Measurements from ENCODE around the gene VSIG8. TPM values are rescaled to one million over a fixed set of nuclear protein-coding genes. Genes with fewer than 3 reads are reported as not detected.

Gene VSIG8
- total RNA-seq, 2 experiments from 2014 or later, result not detected

DNA sequence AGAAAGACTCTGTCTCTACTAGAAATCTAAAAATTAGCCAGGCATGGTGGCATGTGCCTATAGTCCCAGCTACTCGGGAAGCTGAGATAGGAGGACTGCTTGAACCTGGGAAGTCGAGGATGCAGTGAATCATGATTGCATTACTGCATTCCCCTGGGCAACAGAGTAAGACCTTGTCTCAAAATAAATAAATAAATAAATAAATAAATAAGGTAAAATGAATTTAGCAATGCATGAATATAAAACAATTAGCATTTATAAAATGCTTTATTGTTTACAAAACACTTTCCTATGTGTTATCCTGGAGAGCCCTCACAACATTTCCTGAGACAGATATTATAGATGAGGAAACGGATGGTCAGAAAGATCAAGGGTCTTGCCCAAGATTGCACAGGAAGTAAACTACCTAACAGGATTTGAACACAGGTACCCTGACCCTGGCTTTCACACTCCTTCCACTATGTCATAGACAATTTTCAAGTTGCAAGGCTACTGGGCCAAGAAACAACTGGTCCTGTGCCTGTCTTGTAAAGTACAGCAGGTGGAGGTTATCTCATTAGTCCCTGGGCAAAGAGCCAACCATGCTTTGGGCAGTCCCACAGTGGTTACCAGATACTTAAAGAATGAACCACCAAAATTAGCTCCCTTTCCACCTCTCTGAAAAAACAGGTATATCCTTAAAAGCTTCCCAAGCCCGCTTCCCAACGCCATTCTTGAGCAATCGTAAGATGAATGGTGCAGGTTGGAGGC, 15.4 kb upstream of the VSIG8 start:
- H3K36me3 Mint-ChIP-seq (ENCODE audit: low read depth), result no peaks in the 10 kb centered on the region
- no peak for DNase-seq
- intact Hi-C loops (cut with DNase I, micrococcal nuclease), result no loop called here
- no peak overlapping the region for H3K27ac ChIP-seq (ENCODE audit: low read depth in 1 of 2, low read length in 2 of 2)
- no peak overlapping the region for H3K27ac Mint-ChIP-seq
- no peaks in the 10 kb centered on the region for H3K36me3 ChIP-seq (ENCODE audit: insufficient read depth, low read length)
- H3K4me1 ChIP-seq (ENCODE audit: insufficient read depth, low read length), result peaks cover 6% of the 10 kb centered on the region
- POLR2A ChIA-PET, result no interaction called here
- H3K9me3 ChIP-seq (ENCODE audit: control insufficient read depth in 1 of 2, insufficient read depth in 1 of 2, low read length in 2 of 2), result no peaks in the 10 kb centered on the region
- TF ChIP-seq, protein P1, sequence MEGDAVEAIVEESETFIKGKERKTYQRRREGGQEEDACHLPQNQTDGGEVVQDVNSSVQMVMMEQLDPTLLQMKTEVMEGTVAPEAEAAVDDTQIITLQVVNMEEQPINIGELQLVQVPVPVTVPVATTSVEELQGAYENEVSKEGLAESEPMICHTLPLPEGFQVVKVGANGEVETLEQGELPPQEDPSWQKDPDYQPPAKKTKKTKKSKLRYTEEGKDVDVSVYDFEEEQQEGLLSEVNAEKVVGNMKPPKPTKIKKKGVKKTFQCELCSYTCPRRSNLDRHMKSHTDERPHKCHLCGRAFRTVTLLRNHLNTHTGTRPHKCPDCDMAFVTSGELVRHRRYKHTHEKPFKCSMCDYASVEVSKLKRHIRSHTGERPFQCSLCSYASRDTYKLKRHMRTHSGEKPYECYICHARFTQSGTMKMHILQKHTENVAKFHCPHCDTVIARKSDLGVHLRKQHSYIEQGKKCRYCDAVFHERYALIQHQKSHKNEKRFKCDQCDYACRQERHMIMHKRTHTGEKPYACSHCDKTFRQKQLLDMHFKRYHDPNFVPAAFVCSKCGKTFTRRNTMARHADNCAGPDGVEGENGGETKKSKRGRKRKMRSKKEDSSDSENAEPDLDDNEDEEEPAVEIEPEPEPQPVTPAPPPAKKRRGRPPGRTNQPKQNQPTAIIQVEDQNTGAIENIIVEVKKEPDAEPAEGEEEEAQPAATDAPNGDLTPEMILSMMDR (IDR thresholded peaks at IDR 0.05), result no peak
- H3K4me3 Mint-ChIP-seq, result no peak overlapping the region
- H3K27me3 Mint-ChIP-seq, result no peaks in the 10 kb centered on the region
- H3K27me3 ChIP-seq (ENCODE audit: control insufficient read depth in 1 of 2, insufficient read depth in 2 of 2, low read length in 2 of 2), result no peaks in the 10 kb centered on the region
- H3K4me3 ChIP-seq (ENCODE audit: low read length), result no peak overlapping the region
- no peaks in the 10 kb centered on the region for H3K9me3 Mint-ChIP-seq
- ATAC-seq (ENCODE audit: poor library complexity), result no peak
- no peaks in the 10 kb centered on the region for H3K4me1 Mint-ChIP-seq (ENCODE audit: low read depth)
- CTCF ChIA-PET, result no interaction called here

DNA sequence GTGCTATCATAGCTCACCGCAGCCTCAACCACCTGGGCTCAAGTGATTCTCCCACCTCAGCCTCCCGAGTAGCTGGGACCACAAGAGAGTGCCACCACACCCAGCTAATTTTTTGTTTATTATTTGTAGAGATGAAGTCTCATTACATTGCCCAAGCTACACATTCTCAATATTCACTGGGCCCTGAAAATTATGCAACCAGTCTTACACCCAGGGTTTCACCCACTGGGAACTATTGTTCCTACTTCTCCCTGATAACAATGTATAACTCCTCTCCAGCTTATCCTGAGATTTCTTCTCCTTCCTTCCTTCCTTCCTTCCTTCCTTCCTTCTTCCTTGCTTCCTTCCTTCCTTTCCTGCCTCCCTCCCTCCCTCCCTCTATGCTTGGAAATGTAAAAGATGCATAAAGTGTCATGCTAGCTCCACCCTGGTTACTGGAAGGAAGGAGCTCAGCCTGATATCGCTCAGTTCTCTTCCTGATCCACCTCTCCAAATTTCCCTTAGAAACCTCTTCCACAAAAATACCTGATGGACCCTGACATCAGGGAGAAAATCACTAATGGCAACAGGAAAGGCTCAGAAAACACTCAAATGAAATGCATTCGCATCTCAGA, 11.2 kb upstream of the VSIG8 start:
- H3K27ac ChIP-seq (ENCODE audit: low read depth in 1 of 2, low read length in 2 of 2), result no peak overlapping the region
- intact Hi-C loops (cut with DNase I, micrococcal nuclease), result no loop called here
- Mint-ChIP-seq H3K27ac (no peak overlapping the region), H3K4me3 (no peak overlapping the region), H3K4me1 (ENCODE audit: low read depth) (no peaks in the 10 kb centered on the region), H3K27me3 (peaks cover 3% of the 10 kb centered on the region), H3K36me3 (ENCODE audit: low read depth) (no peaks in the 10 kb centered on the region), H3K9me3 (no peaks in the 10 kb centered on the region)
- POLR2A ChIA-PET, result no interaction called here
- H3K4me1 ChIP-seq (ENCODE audit: insufficient read depth, low read length), result no peaks in the 10 kb centered on the region
- ATAC-seq (ENCODE audit: poor library complexity) (no peak), DNase-seq (no peak)
- H3K27me3 ChIP-seq (ENCODE audit: control insufficient read depth in 1 of 2, insufficient read depth in 2 of 2, low read length in 2 of 2), result no peaks in the 10 kb centered on the region
- TF ChIP-seq, protein P1 (IDR thresholded peaks at IDR 0.05), result no peak
- no peaks in the 10 kb centered on the region for H3K9me3 ChIP-seq (ENCODE audit: control insufficient read depth in 1 of 2, insufficient read depth in 1 of 2, low read length in 2 of 2)
- H3K4me3 ChIP-seq (ENCODE audit: low read length), result no peak overlapping the region
- H3K36me3 ChIP-seq (ENCODE audit: insufficient read depth, low read length), result no peaks in the 10 kb centered on the region
- CTCF ChIA-PET, result interaction anchor here (1.5 kb wide), 1 partner anchor 13 kb away, joined by 3 read pairs; no protein-coding TSS in a partner anchor

DNA sequence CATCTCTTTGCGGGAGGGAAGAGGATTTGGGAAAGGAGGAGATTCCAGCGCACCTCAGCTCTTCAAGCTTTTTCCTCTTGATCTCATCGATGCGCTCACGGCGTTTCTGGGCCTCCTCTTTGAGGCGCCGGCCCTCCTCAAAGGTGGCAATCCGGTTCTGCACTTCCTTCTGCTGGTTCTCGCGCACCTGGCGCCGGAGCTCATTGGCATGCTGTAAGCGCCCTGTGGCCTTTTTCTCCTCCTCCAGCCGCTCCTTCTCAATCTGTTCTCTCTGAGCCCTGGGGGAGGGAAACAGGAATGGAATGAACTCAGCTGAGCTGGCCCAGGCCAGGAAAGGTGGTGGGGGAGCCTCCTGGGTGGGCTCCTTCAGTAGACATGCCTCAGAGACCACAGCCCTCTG, 10.4 kb upstream of the VSIG8 start:
- no peaks in the 10 kb centered on the region for H3K4me1 Mint-ChIP-seq (ENCODE audit: low read depth)
- ATAC-seq (ENCODE audit: poor library complexity) (no peak), DNase-seq (no peak)
- no peaks in the 10 kb centered on the region for H3K27me3 ChIP-seq (ENCODE audit: control insufficient read depth in 1 of 2, insufficient read depth in 2 of 2, low read length in 2 of 2)
- ChIA-PET CTCF (interaction anchor here (1.5 kb wide), 1 partner anchor 12 kb away, joined by 3 read pairs; no protein-coding TSS in a partner anchor), POLR2A (no interaction called here)
- peaks cover 3% of the 10 kb centered on the region for H3K27me3 Mint-ChIP-seq
- no peaks in the 10 kb centered on the region for H3K4me1 ChIP-seq (ENCODE audit: insufficient read depth, low read length)
- H3K9me3 Mint-ChIP-seq, result no peaks in the 10 kb centered on the region
- H3K4me3 Mint-ChIP-seq, result no peak overlapping the region
- intact Hi-C loops (cut with DNase I, micrococcal nuclease), result no loop called here
- H3K4me3 ChIP-seq (ENCODE audit: low read length), result no peak overlapping the region
- no peaks in the 10 kb centered on the region for H3K9me3 ChIP-seq (ENCODE audit: control insufficient read depth in 1 of 2, insufficient read depth in 1 of 2, low read length in 2 of 2)
- TF ChIP-seq, protein P1 (IDR thresholded peaks at IDR 0.05), result no peak
- H3K36me3 Mint-ChIP-seq (ENCODE audit: low read depth), result no peaks in the 10 kb centered on the region
- no peak overlapping the region for H3K27ac Mint-ChIP-seq
- H3K36me3 ChIP-seq (ENCODE audit: insufficient read depth, low read length), result no peaks in the 10 kb centered on the region
- H3K27ac ChIP-seq (ENCODE audit: low read depth in 1 of 2, low read length in 2 of 2), result no peak overlapping the region

All from CD4-positive, alpha-beta T cell (primary cell).